Right lobe of liver (tissue), 4 donors: ENCODE results near the gene TYW1.
"Not testable (repeated sequence)": the region's sequence is repeated elsewhere in the genome, so short reads cannot be mapped to it uniquely, and the experiment has no call there.

Experiments used
- CTCF ChIP-seq, 4 donors: fragments of 200-600 bp in 3 of 4; fragments of 450-650 bp in 1 of 4; IDR thresholded peaks; one replicate each; pipeline versions ENCODE4 v1.5.1 to v1.8.0; 2016 to 2022; ENCODE audit warnings: antibody characterized with exemption in 4 of 4, mild to moderate bottlenecking in 2 of 4
- POLR2A ChIP-seq: fragments of 450-650 bp; IDR thresholded peaks from one replicate; pipeline ENCODE4 v1.6.1; 2017; ENCODE audit warnings: antibody characterized with exemption, mild to moderate bottlenecking
- donor health status: DM: no; HTN: no; CAD: no.
- donor health status: DM: no; HTN: no; CAD: no.
- donor health status: DM: no; HTN: yes; CAD: no.

GRCh38 chr7:67099406-67099805 is 102.8 kb downstream of the TYW1 start:
- TF ChIP-seq CTCF (IDR thresholded peaks at IDR 0.05); POLR2A: not testable (repeated sequence)
